Small intestine (tissue), 7 donors: ENCODE results near the gene ETV5. TPM values are rescaled to one million over a fixed set of nuclear protein-coding genes. Genes with fewer than 3 reads are reported as not detected.
"Not testable (repeated sequence)": the region's sequence is repeated elsewhere in the genome, so short reads cannot be mapped to it uniquely, and the experiment has no call there.

Source experiments
- DNase-seq, 2 donors: peaks; one replicate each; pipeline versions ENCODE4 v3.0.0 to v3.0.0-alpha.2; 2013
- FAIRE-seq: peaks from 2 replicates; lab custom pipeline; 2012; peaks lifted over from hg19 to GRCh38; lab: Jason Lieb, UNC
- H3K27ac ChIP-seq, 3 donors: one replicate each; pipeline ENCODE4 v1.5.1; 2013; ENCODE audit warnings: low read length in 2 of 3, mild to moderate bottlenecking in 2 of 3, control low read depth in 1 of 3, inconsistent platforms in 1 of 3, low read depth in 1 of 3, moderate library complexity in 1 of 3
- H3K27me3 ChIP-seq, 3 donors: one replicate each; pipeline ENCODE4 v1.6.1; 2013; ENCODE audit warnings: low read length in 3 of 3, inconsistent platforms in 1 of 3; ENCODE audit not compliant: control insufficient read depth in 3 of 3, insufficient read depth in 3 of 3
- H3K36me3 ChIP-seq, 3 donors: one replicate each; pipeline ENCODE4 v1.6.1; 2013; ENCODE audit warnings: low read length in 3 of 3, inconsistent platforms in 1 of 3, low read depth in 1 of 3, mild to moderate bottlenecking in 1 of 3, moderate library complexity in 1 of 3; ENCODE audit not compliant: control insufficient read depth in 3 of 3, insufficient read depth in 2 of 3
- H3K4me1 ChIP-seq, 3 donors: one replicate each; pipeline ENCODE4 v1.6.1; 2013; ENCODE audit warnings: low read length in 2 of 3, inconsistent platforms in 1 of 3, low read depth in 1 of 3, mild to moderate bottlenecking in 1 of 3, moderate library complexity in 1 of 3; ENCODE audit not compliant: control insufficient read depth in 3 of 3, insufficient read depth in 2 of 3
- H3K4me3 ChIP-seq, 3 donors: one replicate each; pipeline ENCODE4 v1.5.1; 2013; ENCODE audit warnings: low read length in 3 of 3, control low read depth in 1 of 3, inconsistent platforms in 1 of 3, low read depth in 1 of 3, mild to moderate bottlenecking in 1 of 3, moderate library complexity in 1 of 3
- H3K9me3 ChIP-seq, 2 donors: one replicate each; pipeline ENCODE4 v1.6.1; 2013; ENCODE audit warnings: low read depth in 1 of 2, low read length in 1 of 2; ENCODE audit not compliant: control insufficient read depth in 2 of 2, insufficient read depth in 1 of 2
- WGBS, 3 donors: extraction: QIAGEN DNeasy Blood & Tissue Kit; methylation state at CpG; one replicate each; pipeline ENCODE4 v1.1.7; 2013; 5-methylcytosine and 5-hydroxymethylcytosine counted together
- polyA plus RNA-seq, 4 donors: library from polyadenylated mRNA; stranded (reverse) in 3 of 4; unstranded in 1 of 4; fragments of 200-250 nt in 3 of 4; fragments of 120-200 nt in 1 of 4; gene quantifications; one replicate each; pipeline versions ENCODE4 v1.2.1 to v1.2.3, GENCODE V29; 2013
- donor health status: healthy with polysubstance abuse.
- donor health status: control.
- donor health status: control.
- donor health status: Bipolar disorder and iron deficiency.
- donor health status: healthy.

Gene ETV5
- polyA plus RNA-seq, 4 donors: 0.45 to 4.4 (median 3.3) TPM

- H3K4me3 ChIP-seq, H3K27me3 ChIP-seq, FAIRE-seq, DNase-seq, H3K9me3 ChIP-seq, H3K4me1 ChIP-seq, H3K27ac ChIP-seq, H3K36me3 ChIP-seq: not testable (repeated sequence)
- whole genome bisulfite sequencing, 3 donors: 61 to 78% (median 64%) methylated on average over 5 of the region's 5 CpGs
These were observed 82.9 kb downstream of the ETV5 start for GRCh38 chr3:186025993-186026392.

DNA sequence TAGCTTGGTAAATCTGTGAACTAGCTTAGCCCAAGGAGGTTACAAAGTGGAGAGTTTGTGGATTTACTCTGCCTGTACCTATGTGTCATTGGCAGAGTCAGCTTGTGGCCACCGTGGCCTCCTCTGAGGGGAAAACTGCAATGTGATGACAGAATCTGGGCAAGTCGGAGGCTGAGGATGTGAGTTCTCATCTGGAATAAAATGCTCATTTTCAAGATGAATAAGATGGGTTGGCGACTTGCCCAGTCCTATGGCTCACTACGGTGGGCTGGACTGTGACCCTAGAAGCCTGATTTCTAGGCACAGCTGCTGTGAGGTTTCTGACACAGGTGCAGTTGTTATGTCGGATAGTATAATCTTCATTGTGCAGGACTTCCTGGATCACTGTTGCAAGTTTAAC lies 83.7 kb downstream of the ETV5 start:
- Histone ChIP-seq H3K27ac (no peak overlapping the region), H3K9me3 (no peaks in the 10 kb centered on the region), H3K27me3 (no peaks in the 10 kb centered on the region), H3K4me3 (no peak overlapping the region), H3K4me1 (no peaks in the 10 kb centered on the region), H3K36me3 (no peaks in the 10 kb centered on the region)
- no peak for FAIRE-seq
- WGBS, 3 donors: 32 to 45% (median 38%) methylated on average over 5 of the region's 5 CpGs
- no peak for DNase-seq

- Histone ChIP-seq H3K4me1 (no peaks in the 10 kb centered on the region), H3K9me3 (no peaks in the 10 kb centered on the region), H3K27ac (no peak overlapping the region), H3K36me3 (no peaks in the 10 kb centered on the region), H3K27me3 (no peaks in the 10 kb centered on the region), H3K4me3 (no peak overlapping the region)
- FAIRE-seq (no peak), DNase-seq (no peak)
- 55 to 76% (median 74%) methylated on average over 6 of the region's 6 CpGs for WGBS, 3 donors
These were observed 84.7 kb downstream of the ETV5 start for GRCh38 chr3:186024210-186024609.

DNA sequence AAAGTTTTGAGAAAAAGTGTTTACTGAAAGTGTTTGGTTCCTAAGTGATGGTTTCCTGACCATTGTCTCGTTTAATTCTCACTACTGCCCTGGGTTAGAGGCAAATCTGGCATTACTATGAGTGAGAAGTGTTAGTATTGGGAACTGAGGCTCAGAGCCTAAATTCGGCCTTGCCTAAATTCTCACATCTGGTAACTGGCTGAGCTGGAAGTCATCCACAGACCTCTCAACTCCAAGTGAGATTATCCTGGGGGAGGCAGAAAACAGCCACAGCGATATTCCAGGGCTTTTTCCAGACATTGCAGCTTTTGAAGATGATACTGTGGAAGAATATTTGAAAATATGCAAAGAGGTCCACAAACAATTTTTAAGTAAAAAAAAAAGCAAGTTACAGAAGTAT lies 86.0 kb downstream of the ETV5 start:
- FAIRE-seq: no peak
- H3K9me3 ChIP-seq: no peaks in the 10 kb centered on the region
- no peak overlapping the region for H3K4me3 ChIP-seq
- no peaks in the 10 kb centered on the region for H3K36me3 ChIP-seq
- no peaks in the 10 kb centered on the region for H3K4me1 ChIP-seq
- 81 to 84% (median 83%) methylated on average over 3 of the region's 3 CpGs for WGBS, 3 donors
- no peaks in the 10 kb centered on the region for H3K27me3 ChIP-seq
- DNase-seq: no peak
- H3K27ac ChIP-seq: no peak overlapping the region

- WGBS, 3 donors: 79 to 84% (median 82%) methylated on average over 8 of the region's 8 CpGs
- no peaks in the 10 kb centered on the region for H3K36me3 ChIP-seq
- FAIRE-seq (no peak), DNase-seq (no peak)
- no peak overlapping the region for H3K4me3 ChIP-seq
- H3K27ac ChIP-seq: no peak overlapping the region
- H3K4me1 ChIP-seq: no peaks in the 10 kb centered on the region
- H3K9me3 ChIP-seq: peaks cover 0 to 2% of the 10 kb centered on the region in 2 donors
- peaks cover 0 to 4% (median 0%) of the 10 kb centered on the region in 3 donors for H3K27me3 ChIP-seq
These were observed 87.1 kb downstream of the ETV5 start for GRCh38 chr3:186021673-186022362.

DNA sequence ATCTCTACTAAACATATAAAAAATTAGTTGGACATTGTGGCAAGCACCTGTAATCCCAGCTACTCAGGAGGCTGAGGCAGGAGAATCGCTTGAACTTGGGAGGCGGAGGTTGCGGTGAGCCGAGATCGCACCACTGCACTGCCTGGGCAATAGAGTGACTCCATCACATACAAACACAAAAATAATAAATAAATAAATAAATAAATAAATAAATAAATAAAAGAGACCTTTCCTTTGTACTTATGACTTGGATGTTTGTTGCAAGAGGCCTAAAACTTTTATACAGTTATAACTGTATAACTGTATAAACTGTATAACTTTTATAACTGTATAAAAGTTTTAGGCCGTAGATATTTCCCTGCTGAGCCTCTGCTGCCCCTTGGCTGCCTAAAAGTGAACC lies 87.6 kb downstream of the ETV5 start:
- not testable (repeated sequence) for H3K27ac ChIP-seq, FAIRE-seq, H3K4me3 ChIP-seq, H3K27me3 ChIP-seq, DNase-seq, H3K36me3 ChIP-seq, H3K4me1 ChIP-seq, H3K9me3 ChIP-seq
- 87 to 97% (median 93%) methylated on average over 6 of the region's 6 CpGs for whole genome bisulfite sequencing, 3 donors

- WGBS, 3 donors: 76 to 84% (median 81%) methylated on average over 2 of the region's 2 CpGs
- H3K27ac ChIP-seq, H3K27me3 ChIP-seq, H3K9me3 ChIP-seq, DNase-seq, FAIRE-seq, H3K4me3 ChIP-seq, H3K36me3 ChIP-seq, H3K4me1 ChIP-seq: not testable (repeated sequence)
These were observed 89.6 kb downstream of the ETV5 start for GRCh38 chr3:186019288-186019687.

GRCh38 chr3:186014866-186015265 lies 94.0 kb downstream of the ETV5 start:
- H3K9me3 ChIP-seq: peaks cover 0 to 7% of the 10 kb centered on the region in 2 donors
- H3K4me3 ChIP-seq: no peak overlapping the region
- FAIRE-seq (no peak), DNase-seq (no peak)
- WGBS, 3 donors: 61 to 72% (median 64%) methylated on average over 3 of the region's 3 CpGs
- H3K36me3 ChIP-seq: no peaks in the 10 kb centered on the region
- peaks cover 0 to 4% (median 2%) of the 10 kb centered on the region in 3 donors for H3K27me3 ChIP-seq
- H3K4me1 ChIP-seq: no peaks in the 10 kb centered on the region
- no peak overlapping the region for H3K27ac ChIP-seq

- Histone ChIP-seq H3K4me1 (no peaks in the 10 kb centered on the region), H3K9me3 (peaks cover 0 to 7% of the 10 kb centered on the region in 2 donors), H3K27ac (no peak overlapping the region), H3K27me3 (peaks cover 0 to 4% (median 2%) of the 10 kb centered on the region in 3 donors), H3K36me3 (no peaks in the 10 kb centered on the region), H3K4me3 (no peak overlapping the region)
- 64 to 71% (median 69%) methylated on average over 7 of the region's 7 CpGs for WGBS, 3 donors
- no peak for DNase-seq
- no peak for FAIRE-seq
These were observed 95.6 kb downstream of the ETV5 start for GRCh38 chr3:186013312-186013711.
